Breast epithelium (tissue), 4 donors: ENCODE results near the gene BTBD8. TPM values are rescaled to one million over a fixed set of nuclear protein-coding genes. Genes with fewer than 3 reads are reported as not detected.

Source experiments
- DNase-seq, 2 donors: peaks; one replicate each; pipeline ENCODE4 v3.0.0-alpha.2; 2019; ENCODE audit warnings: low spot score in 2 of 2
- H3K27ac ChIP-seq, 2 donors: fragments of 200-600 bp; sonication (generic) in 1 of 2; one replicate each; pipeline ENCODE4 v1.5.1; 2016 to 2019; ENCODE audit warnings: mild to moderate bottlenecking in 1 of 2
- H3K27me3 ChIP-seq, 2 donors: fragments of 200-600 bp; sonication (generic) in 1 of 2; one replicate each; pipeline versions ENCODE4 v1.5.1 to v1.6.0; 2017 to 2019; ENCODE audit warnings: control low read depth in 1 of 2, mild to moderate bottlenecking in 1 of 2
- H3K36me3 ChIP-seq: fragments of 200-600 bp; one replicate; pipeline ENCODE4 v1.5.1; 2019
- H3K4me1 ChIP-seq, 2 donors: fragments of 200-600 bp; sonication (generic); one replicate each; pipeline ENCODE4 v1.5.1; 2016 to 2019; ENCODE audit warnings: control low read depth in 1 of 2
- H3K4me3 ChIP-seq, 3 donors: fragments of 200-600 bp; sonication (generic); 1 replicate in 2 of 3; 2 replicates in 1 of 3; pipeline ENCODE4 v1.5.1; 2016 to 2019; ENCODE audit warnings: mild to moderate bottlenecking in 3 of 3, moderate library complexity in 2 of 3
- H3K9me3 ChIP-seq, 2 donors: fragments of 200-600 bp; sonication (generic) in 1 of 2; one replicate each; pipeline ENCODE4 v1.5.1; 2016 to 2019; ENCODE audit warnings: control low read depth in 1 of 2
- POLR2A ChIP-seq: fragments of 450-650 bp; IDR thresholded peaks from one replicate; pipeline ENCODE4 v1.6.1; 2016; ENCODE audit warnings: antibody characterized with exemption, mild to moderate bottlenecking, moderate library complexity
- POLR2AphosphoS5 ChIP-seq, 3 donors: sonication (generic); formaldehyde crosslinking; IDR thresholded peaks; one replicate each; pipeline ENCODE4 v1.6.1; 2017; ENCODE audit warnings: antibody characterized with exemption in 3 of 3
- intact Hi-C: fragments of 100-400 bp; cut with DNase I; formaldehyde crosslinking; loops from one replicate; pipeline ENCODE4 v1.15.1; 2023; ENCODE audit warnings: low total_unique reads
- total RNA-seq, 3 donors: library from RNA; depleted of rRNA; stranded (reverse); fragments of >200 nt; gene quantifications; one replicate each; pipeline ENCODE4 v1.1.0, GENCODE V29; 2016
- TF ChIP-seq, protein P1 (sequence below), 3 donors: fragments of 450-650 bp; IDR thresholded peaks; one replicate each; pipeline ENCODE4 v1.5.1; 2016 to 2017; ENCODE audit warnings: antibody characterized with exemption in 3 of 3, mild to moderate bottlenecking in 3 of 3, moderate library complexity in 3 of 3

BTBD8 gene
- total RNA-seq, 3 donors from 2014 or later: 7.2 to 12.6 (median 7.5) TPM

- no peaks in the 10 kb centered on the region for H3K4me1 ChIP-seq
- TF ChIP-seq POLR2A: no peak
- TF ChIP-seq, protein P1, sequence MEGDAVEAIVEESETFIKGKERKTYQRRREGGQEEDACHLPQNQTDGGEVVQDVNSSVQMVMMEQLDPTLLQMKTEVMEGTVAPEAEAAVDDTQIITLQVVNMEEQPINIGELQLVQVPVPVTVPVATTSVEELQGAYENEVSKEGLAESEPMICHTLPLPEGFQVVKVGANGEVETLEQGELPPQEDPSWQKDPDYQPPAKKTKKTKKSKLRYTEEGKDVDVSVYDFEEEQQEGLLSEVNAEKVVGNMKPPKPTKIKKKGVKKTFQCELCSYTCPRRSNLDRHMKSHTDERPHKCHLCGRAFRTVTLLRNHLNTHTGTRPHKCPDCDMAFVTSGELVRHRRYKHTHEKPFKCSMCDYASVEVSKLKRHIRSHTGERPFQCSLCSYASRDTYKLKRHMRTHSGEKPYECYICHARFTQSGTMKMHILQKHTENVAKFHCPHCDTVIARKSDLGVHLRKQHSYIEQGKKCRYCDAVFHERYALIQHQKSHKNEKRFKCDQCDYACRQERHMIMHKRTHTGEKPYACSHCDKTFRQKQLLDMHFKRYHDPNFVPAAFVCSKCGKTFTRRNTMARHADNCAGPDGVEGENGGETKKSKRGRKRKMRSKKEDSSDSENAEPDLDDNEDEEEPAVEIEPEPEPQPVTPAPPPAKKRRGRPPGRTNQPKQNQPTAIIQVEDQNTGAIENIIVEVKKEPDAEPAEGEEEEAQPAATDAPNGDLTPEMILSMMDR (IDR thresholded peaks at IDR 0.05): no peak
- TF ChIP-seq POLR2AphosphoS5 (IDR thresholded peaks at IDR 0.05): no peak
- no peak overlapping the region for H3K4me3 ChIP-seq
- no peak overlapping the region for H3K27ac ChIP-seq
- H3K9me3 ChIP-seq: no peaks in the 10 kb centered on the region
- no peaks in the 10 kb centered on the region for H3K27me3 ChIP-seq
- no peaks in the 10 kb centered on the region for H3K36me3 ChIP-seq
- DNase-seq: no peak
- intact Hi-C loops: no loop called here
Observed at GRCh38 chr1:92165389-92165788, 85.2 kb downstream of the BTBD8 start.

DNA sequence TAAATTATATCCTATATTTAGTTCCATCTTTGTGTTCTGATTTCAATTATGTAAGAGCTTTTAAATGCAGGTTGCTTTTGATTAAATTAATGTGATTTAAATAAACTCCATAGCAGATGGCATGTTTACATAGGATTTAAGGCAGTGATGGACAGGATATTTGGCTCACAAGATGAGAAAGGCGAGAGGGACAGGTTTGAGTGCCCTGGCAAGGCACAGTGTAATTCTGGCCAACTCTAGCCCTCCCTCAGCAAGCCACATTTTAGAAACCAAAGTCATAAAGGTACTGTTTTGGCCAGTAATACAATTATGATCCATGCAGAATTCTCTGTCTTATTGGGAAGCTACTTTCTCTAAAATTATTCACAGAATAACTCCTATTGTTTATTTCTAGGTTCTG lies 87.0 kb downstream of the BTBD8 start:
- Histone ChIP-seq H3K27ac (no peak overlapping the region), H3K36me3 (no peaks in the 10 kb centered on the region), H3K9me3 (no peaks in the 10 kb centered on the region), H3K4me3 (no peak overlapping the region), H3K4me1 (no peaks in the 10 kb centered on the region), H3K27me3 (no peaks in the 10 kb centered on the region)
- intact Hi-C loops: no loop called here
- TF ChIP-seq POLR2A: no peak
- TF ChIP-seq, protein P1 (IDR thresholded peaks at IDR 0.05): no peak
- TF ChIP-seq POLR2AphosphoS5 (IDR thresholded peaks at IDR 0.05): no peak
- no peak for DNase-seq

DNA sequence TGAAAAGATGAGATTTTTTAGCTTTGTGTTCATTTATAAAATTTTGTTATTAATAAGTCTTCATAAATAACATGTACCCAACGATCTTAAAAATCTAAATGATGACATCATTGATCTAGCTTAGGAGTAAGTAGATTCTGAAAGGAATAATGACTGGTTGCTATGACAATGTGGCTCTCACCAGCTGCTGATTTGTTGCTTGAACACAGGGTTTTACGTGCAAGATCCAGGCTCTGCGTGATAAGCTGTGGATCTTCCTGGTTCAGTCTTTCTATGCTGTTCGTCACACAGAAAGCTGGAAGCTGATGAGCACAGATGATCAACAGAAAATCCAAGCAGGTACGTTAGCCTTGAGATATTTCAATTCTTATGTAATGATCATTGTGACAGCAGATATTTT lies 88.5 kb downstream of the BTBD8 start:
- Histone ChIP-seq H3K9me3 (no peaks in the 10 kb centered on the region), H3K4me1 (no peaks in the 10 kb centered on the region), H3K27ac (no peak overlapping the region), H3K27me3 (no peaks in the 10 kb centered on the region), H3K4me3 (no peak overlapping the region), H3K36me3 (no peaks in the 10 kb centered on the region)
- intact Hi-C loops: no loop called here
- no peak for TF ChIP-seq POLR2A
- TF ChIP-seq, protein P1 (IDR thresholded peaks at IDR 0.05): no peak
- no peak for TF ChIP-seq POLR2AphosphoS5 (IDR thresholded peaks at IDR 0.05)
- DNase-seq: no peak

DNA sequence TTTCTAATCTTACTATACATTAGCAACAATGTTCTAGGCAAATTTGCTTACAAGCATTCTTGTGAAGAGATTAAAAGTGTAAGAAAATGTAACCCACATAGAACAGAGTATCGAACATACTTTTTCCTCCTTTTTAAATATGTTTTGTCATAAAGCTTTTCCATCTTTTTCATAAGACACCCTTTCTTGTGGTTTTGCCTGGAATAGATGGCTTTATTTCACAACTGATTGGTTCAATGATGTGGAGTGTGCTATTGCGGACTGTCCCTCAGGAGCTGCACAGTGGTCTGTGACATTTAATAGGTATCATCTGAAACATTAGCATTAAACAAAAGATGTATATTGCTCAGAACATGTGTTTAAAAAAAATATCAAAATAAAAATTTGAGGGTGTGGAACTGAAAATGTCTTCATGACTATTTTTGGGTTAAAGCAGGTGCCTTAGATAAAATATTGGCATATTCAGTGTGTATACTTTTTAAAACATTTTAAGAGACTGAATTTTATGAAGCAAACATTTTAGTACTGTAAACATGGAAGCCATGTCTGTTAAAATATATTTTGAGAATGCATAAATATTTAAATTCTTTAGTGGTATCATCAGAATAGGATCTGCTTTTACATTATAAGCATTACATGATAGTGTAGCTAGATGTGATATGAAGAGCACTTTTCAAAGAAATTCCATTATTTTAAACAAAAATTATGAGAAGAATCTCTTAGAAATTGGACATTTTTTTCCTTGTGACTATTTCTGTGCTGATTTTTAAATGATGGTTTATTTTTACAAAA lies 89.3 kb downstream of the BTBD8 start:
- TF ChIP-seq POLR2AphosphoS5 (IDR thresholded peaks at IDR 0.05) (no peak), POLR2A (no peak)
- TF ChIP-seq, protein P1 (IDR thresholded peaks at IDR 0.05): no peak
- Histone ChIP-seq H3K27me3 (no peaks in the 10 kb centered on the region), H3K9me3 (no peaks in the 10 kb centered on the region), H3K27ac (no peak overlapping the region), H3K4me3 (no peak overlapping the region), H3K36me3 (no peaks in the 10 kb centered on the region), H3K4me1 (no peaks in the 10 kb centered on the region)
- DNase-seq: no peak
- intact Hi-C loops: no loop called here

DNA sequence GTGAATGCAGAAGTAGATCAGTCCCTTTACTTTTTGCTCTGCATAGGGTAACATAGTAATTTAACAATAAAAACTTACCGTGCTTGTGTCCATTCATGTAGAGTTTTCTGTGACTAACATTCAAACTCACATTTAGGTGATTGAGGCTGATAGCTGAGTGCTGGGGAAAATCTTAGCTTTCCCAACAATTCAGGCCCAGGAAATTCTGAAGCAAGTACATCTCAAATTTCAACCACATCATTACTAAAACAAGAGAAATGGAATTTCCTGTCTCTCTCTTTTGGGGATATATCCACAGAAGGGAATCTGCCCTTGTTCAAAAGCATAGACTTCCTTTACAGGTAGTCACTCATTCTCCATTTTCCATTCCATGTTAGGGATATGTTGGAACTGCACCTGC lies 104.5 kb downstream of the BTBD8 start:
- Histone ChIP-seq H3K9me3 (no peaks in the 10 kb centered on the region), H3K4me1 (no peaks in the 10 kb centered on the region), H3K27me3 (no peaks in the 10 kb centered on the region), H3K4me3 (no peak overlapping the region), H3K27ac (no peak overlapping the region), H3K36me3 (no peaks in the 10 kb centered on the region)
- no peak for DNase-seq
- TF ChIP-seq POLR2AphosphoS5 (IDR thresholded peaks at IDR 0.05): no peak
- TF ChIP-seq, protein P1 (IDR thresholded peaks at IDR 0.05): no peak
- TF ChIP-seq POLR2A: no peak
- intact Hi-C loops: no loop called here
